HG02571 (cell line): ENCODE measurements around the gene GLIS1.
"Not testable (repeated sequence)": the region's sequence is repeated elsewhere in the genome, so short reads cannot be mapped to it uniquely, and the experiment has no call there.

Experiments
- ATAC-seq: cut with Tn5 transposase; IDR thresholded peaks from one replicate; pipeline ENCODE4 v1.9.1; 2021; ENCODE audit warnings: mild to moderate bottlenecking, moderate library complexity; ENCODE audit not compliant: unreplicated experiment

GLIS1 gene

GRCh38 chr1:53656747-53657530 is 82.0 kb downstream of the GLIS1 start:
- no peak for ATAC-seq

GRCh38 chr1:53655931-53656746 is 82.8 kb downstream of the GLIS1 start:
- ATAC-seq, result no peak

DNA sequence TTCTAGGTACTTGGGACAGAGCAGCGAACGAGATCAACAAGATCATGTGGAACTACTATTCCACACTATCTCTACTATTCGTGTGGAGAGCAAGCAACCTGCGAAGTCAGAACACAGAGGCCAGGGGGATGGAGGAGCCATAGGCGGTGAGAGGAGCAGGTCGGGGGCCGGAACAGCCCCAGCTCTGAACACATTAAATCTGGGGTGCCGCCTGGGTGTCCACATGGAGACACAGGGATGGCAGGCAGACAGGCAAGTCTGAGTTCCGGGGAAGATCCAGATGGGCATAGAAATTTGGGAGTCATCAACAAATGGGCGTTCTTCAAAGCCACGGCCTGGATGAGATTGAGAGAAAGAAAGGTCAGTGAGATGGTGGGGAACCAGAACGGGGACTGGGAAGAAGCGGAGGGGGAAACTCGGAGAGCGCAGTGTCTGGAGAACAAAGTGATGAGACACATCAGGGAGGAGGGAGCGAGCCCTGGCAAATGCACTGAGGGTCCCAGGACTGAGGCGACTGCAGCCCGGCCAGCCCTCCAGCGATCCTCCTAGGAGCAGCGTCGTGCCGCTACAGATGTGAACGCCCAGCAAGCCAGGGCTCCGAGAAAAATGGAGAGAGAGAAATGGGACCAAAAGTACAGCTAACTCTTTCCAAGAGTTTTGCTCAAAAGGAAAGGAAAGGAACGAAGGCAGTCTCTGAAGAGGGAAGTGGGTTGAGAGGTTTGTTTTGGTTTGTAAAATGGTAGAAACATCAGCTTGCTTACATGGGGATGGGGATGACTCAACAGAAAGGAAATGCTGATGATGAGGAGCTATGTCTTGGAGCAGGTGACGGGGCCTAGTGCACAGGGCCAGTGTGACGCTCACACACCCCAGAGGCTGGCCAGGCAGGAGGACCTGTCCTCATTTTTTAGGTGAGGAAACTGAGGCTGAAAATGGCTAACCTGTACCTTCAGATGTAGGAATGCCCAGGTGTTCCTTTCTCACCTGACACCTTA is 84.5 kb downstream of the GLIS1 start:
- ATAC-seq, result no peak

- no peak for ATAC-seq
These were observed 85.3 kb downstream of the GLIS1 start for GRCh38 chr1:53653631-53654030.

DNA sequence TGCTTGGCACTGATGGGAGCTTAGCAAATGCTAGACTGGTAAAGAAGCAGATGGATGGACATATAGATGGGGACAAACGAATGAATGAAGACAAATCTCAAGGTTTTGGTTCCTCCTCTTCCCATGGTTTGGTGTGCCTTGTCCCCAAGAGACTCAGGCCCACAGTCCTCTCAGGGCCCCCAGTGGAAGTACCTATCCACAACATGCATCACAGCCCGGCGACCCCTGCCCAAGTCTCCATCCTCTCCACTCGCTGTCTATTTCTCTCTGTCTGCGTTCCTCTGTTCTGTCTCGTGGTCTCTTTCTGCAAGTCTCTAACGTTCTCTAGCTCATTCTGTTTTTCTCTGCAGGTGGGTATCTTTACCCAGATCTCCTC is 85.8 kb downstream of the GLIS1 start:
- ATAC-seq, result no peak

DNA sequence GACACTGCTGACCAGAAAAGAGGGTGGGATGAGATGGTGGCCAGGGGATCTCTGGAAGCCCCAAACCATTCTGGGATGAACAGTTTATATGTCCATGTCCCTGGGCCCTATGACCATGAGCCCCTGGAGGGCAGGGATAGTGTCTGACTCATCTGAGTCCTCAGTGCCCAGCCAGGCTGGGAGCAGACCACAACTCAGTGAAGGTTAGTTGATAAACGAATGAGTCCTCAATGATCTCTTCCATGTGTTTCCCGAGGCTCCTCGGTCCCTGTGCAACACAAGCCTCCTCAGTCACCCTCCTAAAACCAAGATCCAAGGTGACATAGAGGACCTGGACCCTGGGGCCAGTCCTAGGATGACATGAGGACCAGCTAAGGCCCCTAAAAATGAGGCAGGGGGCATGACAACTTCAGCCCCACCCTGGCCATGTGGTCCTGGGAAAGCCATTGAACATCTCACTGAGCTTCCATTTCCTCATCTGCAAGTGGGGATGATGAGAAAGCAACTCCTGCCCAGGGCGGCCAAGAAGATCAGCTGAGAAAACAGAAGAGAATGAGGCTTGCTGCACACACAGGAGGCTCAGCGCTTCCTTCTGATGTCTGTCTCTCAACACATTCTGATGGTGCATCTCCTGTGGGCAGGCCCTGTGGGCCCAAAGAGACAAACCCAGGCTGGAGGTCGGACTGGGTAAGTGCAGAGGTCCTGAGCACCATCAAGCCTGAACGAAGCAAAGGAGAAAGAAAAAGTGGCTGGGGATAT is 86.3 kb downstream of the GLIS1 start:
- ATAC-seq, result no peak

DNA sequence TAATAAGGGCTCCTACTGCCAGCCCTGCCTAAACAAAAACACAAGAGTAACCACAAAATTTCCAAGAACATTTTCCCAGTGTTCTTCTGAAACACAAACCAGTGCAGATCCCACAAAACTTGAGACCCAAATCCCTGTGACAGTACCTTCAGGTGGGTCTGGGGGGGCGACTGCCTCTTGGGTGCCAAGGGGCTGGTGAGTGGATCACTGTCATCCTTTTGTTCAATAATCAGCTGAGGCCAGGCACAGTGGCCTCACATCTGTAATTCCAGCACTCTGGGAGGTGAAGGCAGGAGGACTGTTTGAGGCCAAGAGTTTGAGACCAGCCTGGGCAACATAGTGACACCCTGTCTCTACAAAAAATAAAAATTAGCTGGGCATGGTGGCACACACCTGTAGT is 87.6 kb downstream of the GLIS1 start:
- ATAC-seq, result no peak

DNA sequence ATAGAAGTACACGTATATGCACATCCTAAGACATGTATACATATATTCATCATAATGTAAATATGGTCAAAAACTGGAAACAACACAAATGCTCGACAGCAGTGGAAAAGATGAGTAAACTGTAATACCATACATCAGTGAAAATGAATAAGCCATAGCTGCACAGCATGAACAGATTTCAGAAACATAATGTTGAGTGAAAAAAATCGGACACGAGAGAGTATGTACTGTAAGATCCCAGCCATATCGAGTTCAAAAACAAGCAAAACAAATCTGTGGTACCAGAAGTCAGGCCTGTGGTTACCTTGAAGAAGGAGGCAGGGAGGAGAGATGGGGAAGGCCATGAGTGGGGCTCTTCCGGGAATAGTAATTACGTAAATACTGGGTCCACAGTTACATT is 90.4 kb downstream of the GLIS1 start:
- no peak for ATAC-seq

- not testable (repeated sequence) for ATAC-seq
These were observed 91.0 kb downstream of the GLIS1 start for GRCh38 chr1:53647915-53648314.

- ATAC-seq, result no peak
These were observed 92.2 kb downstream of the GLIS1 start for GRCh38 chr1:53646732-53647131.

DNA sequence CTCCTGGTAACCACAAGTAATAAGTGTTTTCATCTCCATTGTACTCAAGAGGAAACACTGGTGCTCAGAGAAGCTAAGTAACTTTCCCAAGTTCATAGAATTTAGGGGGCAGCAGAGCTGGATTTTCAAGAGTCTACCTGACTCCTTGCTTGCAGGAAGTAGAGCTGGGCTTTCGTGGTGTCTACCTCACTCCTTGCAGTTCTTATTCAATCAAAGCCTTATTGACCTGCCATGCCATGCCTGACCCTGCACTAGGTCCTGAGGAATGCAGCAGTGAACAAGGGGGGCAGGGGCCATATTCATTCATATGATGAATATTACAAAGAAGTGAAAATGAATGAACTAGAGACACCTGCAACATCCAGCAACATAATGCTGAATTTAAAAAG is 93.3 kb downstream of the GLIS1 start:
- no peak for ATAC-seq

GRCh38 chr1:53644909-53645689 is 93.9 kb downstream of the GLIS1 start:
- no peak for ATAC-seq

DNA sequence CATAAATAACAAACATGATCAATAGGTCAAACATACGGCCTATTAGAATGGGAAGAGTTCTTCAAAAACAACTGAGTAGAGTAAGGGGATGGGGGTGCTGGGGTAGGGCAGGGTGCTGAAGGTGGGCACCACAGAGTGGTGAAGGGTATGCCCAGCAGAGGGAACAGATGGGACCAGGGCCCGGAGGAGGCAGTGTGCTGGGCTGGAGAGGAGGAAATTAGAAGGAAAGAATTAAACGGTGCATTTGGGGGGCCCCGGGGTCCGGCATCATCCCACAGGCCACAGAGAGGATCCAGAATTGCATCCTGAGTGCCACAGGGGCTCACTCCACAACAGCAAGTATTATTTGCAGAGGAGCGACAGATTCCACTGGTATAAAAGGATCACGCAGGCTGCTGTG is 94.5 kb downstream of the GLIS1 start:
- ATAC-seq, result no peak

- ATAC-seq, result no peak
These were observed 95.0 kb downstream of the GLIS1 start for GRCh38 chr1:53643881-53644390.

DNA sequence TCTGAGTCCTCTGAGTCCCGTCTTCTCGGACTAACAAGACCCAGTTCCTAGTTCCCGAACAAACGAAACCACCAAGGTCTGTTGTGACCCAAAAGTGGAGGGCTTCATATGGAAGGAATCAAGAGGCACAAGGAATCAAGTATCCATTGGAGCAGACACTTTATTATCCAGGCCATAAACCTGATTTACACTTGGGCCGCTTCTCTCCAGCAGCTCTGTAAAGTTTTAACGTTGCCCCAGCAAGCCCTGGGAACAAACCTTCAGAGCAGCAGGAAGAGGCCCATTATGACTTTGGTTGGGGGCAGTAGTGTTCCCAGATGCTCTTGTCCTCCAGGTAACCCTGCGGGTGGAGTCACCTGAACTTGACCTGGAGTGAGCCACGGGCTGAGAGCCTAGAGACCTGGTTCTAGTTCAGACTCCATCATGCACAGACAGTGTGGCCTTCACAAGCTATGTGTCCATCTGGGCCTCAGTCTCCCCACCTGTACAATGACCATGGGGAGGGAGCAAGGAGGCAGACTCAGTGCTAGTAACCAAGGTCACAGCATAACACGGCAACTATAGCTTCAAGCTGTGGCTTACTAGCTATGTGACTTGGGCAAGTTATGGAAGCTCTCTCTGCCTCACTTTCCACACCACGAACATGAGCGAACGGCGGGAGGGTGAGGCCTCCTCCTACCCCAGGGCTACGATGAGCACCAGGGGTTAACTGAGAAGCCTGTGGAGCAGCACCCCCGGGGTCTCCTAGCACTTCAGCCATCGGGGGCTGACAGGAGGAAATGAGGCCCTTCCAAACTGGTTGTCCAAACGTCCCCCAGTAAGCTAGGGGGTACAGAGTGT is 95.7 kb downstream of the GLIS1 start:
- no peak for ATAC-seq

DNA sequence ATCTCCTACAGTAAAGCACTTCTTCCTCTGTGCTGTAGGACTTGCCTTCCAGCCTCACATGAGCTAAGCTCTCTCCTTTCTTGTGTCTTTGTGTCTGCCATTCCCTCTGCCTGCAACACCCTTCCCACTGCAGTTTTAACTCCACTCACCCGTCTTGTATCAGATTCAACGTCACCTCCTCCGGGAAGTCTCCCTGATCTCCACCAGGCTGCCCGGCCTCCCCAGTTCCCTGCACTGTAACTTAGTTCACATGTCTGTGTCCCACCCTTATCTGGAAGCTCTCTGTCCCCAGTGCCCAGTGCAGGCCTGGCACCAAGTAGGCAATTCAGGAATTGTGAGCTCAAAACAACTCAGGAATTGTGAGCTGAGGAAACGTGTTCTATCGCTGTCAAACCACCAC is 96.4 kb downstream of the GLIS1 start:
- ATAC-seq, result no peak

- ATAC-seq, result no peak
These were observed 96.8 kb downstream of the GLIS1 start for GRCh38 chr1:53642215-53642555.

DNA sequence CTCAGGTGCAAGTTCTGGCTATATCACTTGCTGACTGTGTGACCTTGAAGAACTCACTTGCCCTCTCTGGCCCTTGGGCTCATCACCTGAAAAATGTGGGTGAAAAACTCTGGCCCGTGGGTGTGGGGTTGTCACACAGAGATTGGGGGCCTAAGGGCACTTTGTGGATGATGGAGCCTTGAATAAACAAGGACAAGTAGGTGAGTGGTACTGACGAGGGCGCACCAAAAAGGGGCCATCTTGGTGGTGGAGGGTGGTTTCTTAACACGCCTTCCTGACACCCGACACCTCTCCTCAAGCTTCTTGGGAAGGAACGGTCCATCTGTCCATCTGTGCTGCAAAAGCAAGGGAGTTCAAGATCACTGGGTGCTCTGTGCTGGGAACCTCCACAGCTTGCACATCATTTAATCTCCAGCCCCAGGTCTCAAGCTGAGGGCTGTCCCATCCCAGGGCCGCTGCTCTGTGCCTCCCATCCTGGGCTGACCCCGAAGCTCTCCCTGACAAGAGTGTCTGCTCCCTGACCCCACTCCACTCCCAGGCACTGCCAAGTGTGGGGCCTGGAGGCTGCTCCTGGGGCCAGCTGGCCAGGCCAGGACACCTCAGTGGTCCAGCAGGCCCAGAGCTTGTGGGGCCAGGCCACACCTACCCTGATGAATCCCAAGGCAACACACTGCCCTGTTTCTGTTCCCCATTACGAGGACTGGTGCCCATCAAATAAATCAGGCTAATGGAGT is 97.3 kb downstream of the GLIS1 start:
- no peak for ATAC-seq
